BJ (cell line): ENCODE results near the gene SEPTIN8. TPM values are rescaled to one million over a fixed set of nuclear protein-coding genes. Genes with fewer than 3 reads are reported as not detected.

Experiments used
- CTCF ChIA-PET: fragments of 350-600 bp; formaldehyde crosslinking; extraction: SDS; loops from one replicate; lab custom pipeline; 2021; ENCODE audit warnings: antibody characterized with exemption, inconsistent platforms; lab: Yijun Ruan, JAX
- POLR2A ChIA-PET: fragments of 300-600 bp; sonication (Branson Sonifier 250); formaldehyde crosslinking; extraction: SDS; loops from one replicate; lab custom pipeline; 2021; ENCODE audit warnings: antibody characterized with exemption; lab: Charles Lee
- DNase-seq: peaks from one replicate; pipeline ENCODE4 v3.0.0-alpha.2; 2011; ENCODE audit warnings: low read depth
- H3K27me3 ChIP-seq: 2 replicates; pipeline ENCODE4 v1.6.0; 2011; ENCODE audit warnings: low read length; ENCODE audit not compliant: control insufficient read depth, insufficient read depth
- H3K36me3 ChIP-seq: 2 replicates; pipeline ENCODE4 v1.5.1; 2011; ENCODE audit warnings: low read length; ENCODE audit not compliant: control insufficient read depth, insufficient read depth
- H3K4me3 ChIP-seq: 2 replicates; pipeline ENCODE4 v1.5.1; 2011; ENCODE audit warnings: low read depth, mild to moderate bottlenecking, control low read depth, low read length
- CTCF ChIP-seq: IDR thresholded peaks from 2 replicates; pipeline ENCODE4 v1.5.1; 2011; ENCODE audit warnings: low read depth, mild to moderate bottlenecking, control low read depth, inconsistent platforms, low read length, moderate library complexity; ENCODE audit not compliant: insufficient read depth
- polyA plus RNA-seq: library from polyadenylated mRNA; depleted of rRNA; stranded (reverse); fragments of >200 nt; gene quantifications from 2 replicates; pipeline ENCODE4 v1.2.3, GENCODE V29; 2011

The SEPTIN8 gene
- polyA plus RNA-seq, 1 experiment = 67.8 TPM

GRCh38 chr5:132765311-132766019 lies 11.6 kb downstream of the SEPTIN8 start:
- peaks cover 21% of the 10 kb centered on the region for H3K36me3 ChIP-seq
- no peak overlapping the region for H3K4me3 ChIP-seq
- ChIA-PET POLR2A (no interaction called here), CTCF (interaction anchor here (0.6 to 5.2 kb wide), 2 partner anchors 11 to 55 kb away, joined by 3 to 24 read pairs; no protein-coding TSS in a partner anchor)
- no peak for TF ChIP-seq CTCF
- DNase-seq = no peak
- H3K27me3 ChIP-seq = no peaks in the 10 kb centered on the region

GRCh38 chr5:132764671-132765238 lies 12.3 kb downstream of the SEPTIN8 start:
- peaks cover 23% of the 10 kb centered on the region for H3K36me3 ChIP-seq
- H3K27me3 ChIP-seq = no peaks in the 10 kb centered on the region
- POLR2A ChIA-PET = no interaction called here
- TF ChIP-seq CTCF = no peak
- CTCF ChIA-PET = interaction anchor here (0.9 to 5.2 kb wide), 2 partner anchors 55 to 65 kb away, joined by 3 to 24 read pairs; partner anchors contain the start of gene SHROOM1
- no peak overlapping the region for H3K4me3 ChIP-seq
- DNase-seq = no peak

GRCh38 chr5:132764051-132764450 lies 13.0 kb downstream of the SEPTIN8 start:
- no peak for DNase-seq
- Histone ChIP-seq H3K36me3 (peaks cover 26% of the 10 kb centered on the region), H3K4me3 (no peak overlapping the region), H3K27me3 (no peaks in the 10 kb centered on the region)
- ChIA-PET CTCF (interaction anchor here (0.9 to 5.2 kb wide), 2 partner anchors 56 to 66 kb away, joined by 3 to 24 read pairs; partner anchors contain the start of gene SHROOM1), POLR2A (no interaction called here)
- no peak for TF ChIP-seq CTCF

GRCh38 chr5:132763181-132764036 lies 13.6 kb downstream of the SEPTIN8 start:
- DNase-seq = no peak
- no peaks in the 10 kb centered on the region for H3K27me3 ChIP-seq
- ChIA-PET CTCF (interaction anchor here (0.6 to 5.2 kb wide), 3 partner anchors 57 to 237 kb away, joined by 3 to 24 read pairs (median 3); partner anchors contain the start of gene SHROOM1), POLR2A (no interaction called here)
- H3K36me3 ChIP-seq = peaks cover 29% of the 10 kb centered on the region
- TF ChIP-seq CTCF = no peak
- H3K4me3 ChIP-seq = no peak overlapping the region
